ENCODE data around the gene DGCR8.

DNA sequence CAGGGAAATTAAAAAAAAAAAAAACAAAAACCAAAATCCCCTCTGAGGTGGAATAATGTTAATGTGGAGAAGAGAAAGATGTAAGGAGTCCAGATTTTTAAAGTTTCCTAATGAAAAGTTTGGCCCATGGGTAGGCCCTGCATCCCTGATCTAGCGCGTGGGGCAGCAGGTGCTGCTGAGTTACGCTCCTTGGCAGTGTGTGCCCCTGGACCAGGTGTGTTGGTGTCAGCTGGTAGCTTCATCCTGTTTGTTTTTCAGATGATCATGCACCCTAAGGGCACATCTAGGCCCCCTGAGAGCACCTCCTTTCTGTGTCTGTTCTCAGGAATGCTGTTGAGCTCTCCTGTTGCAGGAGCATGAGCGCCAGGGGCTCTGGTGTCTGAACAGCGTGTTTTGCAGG is 6.7 kb downstream of the DGCR8 start:
- TF ChIP-seq EZH2 (IDR thresholded peaks at IDR 0.05), result no peak
- TF ChIP-seq POLR2AphosphoS5 (IDR thresholded peaks at IDR 0.05; ENCODE audit: borderline replicate concordance, low read depth, low read length), result no peak
- TF ChIP-seq FOXP2 (optimal IDR thresholded peaks at IDR 0.05; ENCODE audit: control extremely low read depth, extremely low read length, insufficient read depth), result no peak
